Measurements from ENCODE around the gene PLXDC2. TPM values are rescaled to one million over a fixed set of nuclear protein-coding genes. Genes with fewer than 3 reads are reported as not detected.

PLXDC2 gene
- total and polyA plus RNA-seq, 11 donors = 3.4 to 36.4 (median 17.1) TPM

GRCh38 chr10:19941206-19941880, 125.1 kb downstream of the PLXDC2 start:
- Histone ChIP-seq H3K4me1 (peaks cover 5 to 50% (median 21%) of the 10 kb centered on the region in 12 donors), H3K9me3 (no peaks in the 10 kb centered on the region), H3K27me3 (no peaks in the 10 kb centered on the region), H3K27ac (peak overlapping the region in 6 of 12 donors; percentile 6 to 44 (median 30)), H3K36me3 (no peaks in the 10 kb centered on the region), H3K4me3 (no peak overlapping the region)
- no peak for ATAC-seq
- intact Hi-C loops (cut with DNase I) = loop anchor here in 2 of 10 donors (10.0 kb wide), 1 partner anchor 117 kb away; no protein-coding TSS in a partner anchor
- no peak for DNase-seq
- TF ChIP-seq, protein P1, sequence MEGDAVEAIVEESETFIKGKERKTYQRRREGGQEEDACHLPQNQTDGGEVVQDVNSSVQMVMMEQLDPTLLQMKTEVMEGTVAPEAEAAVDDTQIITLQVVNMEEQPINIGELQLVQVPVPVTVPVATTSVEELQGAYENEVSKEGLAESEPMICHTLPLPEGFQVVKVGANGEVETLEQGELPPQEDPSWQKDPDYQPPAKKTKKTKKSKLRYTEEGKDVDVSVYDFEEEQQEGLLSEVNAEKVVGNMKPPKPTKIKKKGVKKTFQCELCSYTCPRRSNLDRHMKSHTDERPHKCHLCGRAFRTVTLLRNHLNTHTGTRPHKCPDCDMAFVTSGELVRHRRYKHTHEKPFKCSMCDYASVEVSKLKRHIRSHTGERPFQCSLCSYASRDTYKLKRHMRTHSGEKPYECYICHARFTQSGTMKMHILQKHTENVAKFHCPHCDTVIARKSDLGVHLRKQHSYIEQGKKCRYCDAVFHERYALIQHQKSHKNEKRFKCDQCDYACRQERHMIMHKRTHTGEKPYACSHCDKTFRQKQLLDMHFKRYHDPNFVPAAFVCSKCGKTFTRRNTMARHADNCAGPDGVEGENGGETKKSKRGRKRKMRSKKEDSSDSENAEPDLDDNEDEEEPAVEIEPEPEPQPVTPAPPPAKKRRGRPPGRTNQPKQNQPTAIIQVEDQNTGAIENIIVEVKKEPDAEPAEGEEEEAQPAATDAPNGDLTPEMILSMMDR (IDR thresholded peaks at IDR 0.05) = no peak
- TF ChIP-seq POLR2A (IDR thresholded peaks at IDR 0.05) = no peak
- WGBS, 4 donors = 38 to 49% (median 42%) methylated on average over 6 of the region's 6 CpGs

- Histone ChIP-seq H3K27me3 (no peaks in the 10 kb centered on the region), H3K4me3 (no peak overlapping the region), H3K9me3 (no peaks in the 10 kb centered on the region), H3K27ac (peak overlapping the region in 11 of 12 donors; percentile 6 to 61 (median 39)), H3K36me3 (no peaks in the 10 kb centered on the region), H3K4me1 (peaks cover 5 to 64% (median 37%) of the 10 kb centered on the region in 12 donors)
- intact Hi-C loops (cut with DNase I) = loop anchor here in 6 of 10 donors (5.0 to 10.0 kb wide), 2 partner anchors 120 to 128 kb away; partner anchors contain the start of gene PLXDC2 (in 4 of the 6)
- 58 to 69% (median 63%) methylated on average over 6 of the region's 6 CpGs for WGBS, 4 donors
- ATAC-seq (peak; percentile 24 to 81 (median 65)), DNase-seq (peak in 2 of 5 donors; percentile 24 to 64)
- no peak for TF ChIP-seq POLR2A (IDR thresholded peaks at IDR 0.05)
- TF ChIP-seq, protein P1 (IDR thresholded peaks at IDR 0.05) = no peak
These were observed 128.9 kb downstream of the PLXDC2 start for GRCh38 chr10:19944911-19945663.

DNA sequence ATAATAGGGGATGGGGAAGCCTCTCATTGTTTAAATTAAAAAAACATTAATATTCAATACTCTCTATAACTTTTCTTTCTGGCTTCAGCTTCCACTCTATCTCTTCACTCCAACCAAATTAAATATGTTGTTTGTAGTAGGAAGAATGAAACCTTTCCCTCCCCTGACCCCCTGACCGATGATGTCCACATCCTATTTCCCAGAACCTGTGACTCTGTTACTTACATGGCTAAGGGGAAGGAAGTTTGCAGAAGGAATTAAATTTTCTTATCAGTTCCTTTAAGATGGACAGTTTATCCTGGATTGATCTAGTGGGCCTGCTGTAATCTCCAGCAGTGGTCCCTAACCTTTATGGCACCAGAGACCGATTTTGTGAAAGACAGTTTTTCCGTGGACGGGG, 130.0 kb downstream of the PLXDC2 start:
- TF ChIP-seq POLR2A (IDR thresholded peaks at IDR 0.05) = no peak
- TF ChIP-seq, protein P1 (IDR thresholded peaks at IDR 0.05) = no peak
- Histone ChIP-seq H3K4me3 (no peak overlapping the region), H3K36me3 (no peaks in the 10 kb centered on the region), H3K4me1 (peaks cover 0 to 57% (median 36%) of the 10 kb centered on the region in 12 donors), H3K27ac (peak overlapping the region in 10 of 12 donors; percentile 10 to 70 (median 56)), H3K9me3 (peaks cover 0 to 5% (median 0%) of the 10 kb centered on the region in 12 donors), H3K27me3 (no peaks in the 10 kb centered on the region)
- intact Hi-C loops (cut with DNase I) = loop anchor here in 6 of 10 donors (5.0 to 10.0 kb wide), 2 partner anchors 121 to 129 kb away; partner anchors contain the start of gene PLXDC2 (in 4 of the 6)
- 52 to 70% (median 67%) methylated on average over 4 of the region's 4 CpGs for WGBS, 4 donors
- peak in 3 of 4 donors; percentile 18 to 73 (median 47) for ATAC-seq
- no peak for DNase-seq

DNA sequence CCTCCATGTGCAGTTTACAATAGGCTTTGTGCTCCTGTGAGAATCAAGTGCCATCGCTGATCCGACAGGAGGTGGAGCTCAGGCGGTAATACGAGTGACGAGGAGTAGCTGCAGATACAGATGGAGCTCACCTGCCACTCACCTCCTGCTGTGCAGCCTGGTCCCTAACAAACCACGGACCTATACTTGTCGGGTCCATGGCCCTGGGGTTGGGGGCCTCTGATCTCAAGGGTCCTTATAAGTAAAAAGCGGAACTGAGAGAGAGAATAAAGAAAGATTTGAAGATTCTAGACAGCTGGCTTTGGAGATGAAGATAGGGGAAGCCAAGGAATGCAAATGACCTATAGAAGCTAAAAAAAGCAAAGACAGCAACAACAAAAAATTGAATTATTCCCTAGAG, 130.6 kb downstream of the PLXDC2 start:
- DNase-seq (no peak), ATAC-seq (peak in 1 of 4 donors; percentile 19)
- no peaks in the 10 kb centered on the region for H3K36me3 ChIP-seq
- H3K4me3 ChIP-seq = no peak overlapping the region
- H3K9me3 ChIP-seq = peaks cover 0 to 5% (median 0%) of the 10 kb centered on the region in 12 donors
- WGBS, 4 donors = 70 to 85% (median 76%) methylated on average over 8 of the region's 8 CpGs
- peaks cover 0 to 52% (median 34%) of the 10 kb centered on the region in 12 donors for H3K4me1 ChIP-seq
- no peak for TF ChIP-seq POLR2A (IDR thresholded peaks at IDR 0.05)
- intact Hi-C loops (cut with DNase I) = loop anchor here in 6 of 10 donors (5.0 to 10.0 kb wide), 2 partner anchors 122 to 129 kb away; partner anchors contain the start of gene PLXDC2 (in 4 of the 6)
- H3K27ac ChIP-seq = peak overlapping the region; percentile 10 to 70 (median 54)
- H3K27me3 ChIP-seq = no peaks in the 10 kb centered on the region

All from heart left ventricle (tissue), 16 donors.